Measurements from ENCODE around the gene ZDHHC14. TPM values are rescaled to one million over a fixed set of nuclear protein-coding genes. Genes with fewer than 3 reads are reported as not detected.

ZDHHC14 gene
- polyA plus RNA-seq, 2 of the 4 experiments (the other 2 are of a cell fraction) = 2.2 to 2.8 TPM

- POLR2A ChIA-PET = no interaction called here
- WGBS (ENCODE audit: missing lambda C conversion rate) = 77% methylated on average over 8 of the region's 11 CpGs
- CTCF ChIA-PET = no interaction called here
- H3K4me1 ChIP-seq = no peaks in the 10 kb centered on the region
- TF ChIP-seq POLR2AphosphoS2 (conservative IDR thresholded peaks at IDR 0.05; ENCODE audit: low read length) (no peak), CBX2 (IDR thresholded peaks at IDR 0.05; ENCODE audit: borderline replicate concordance, low read depth) (no peak), TFCP2L1 (CRISPR knock-in tag; IDR thresholded peaks at IDR 0.05) (no peak), BHLHE40 (IDR thresholded peaks at IDR 0.05; ENCODE audit: low read depth, low read length) (no peak), TP53 (CRISPR knock-in tag; IDR thresholded peaks at IDR 0.05) (no peak), JUN (IDR thresholded peaks at IDR 0.05) (no peak), CHD2 (IDR thresholded peaks at IDR 0.05; ENCODE audit: low read length, partially characterized antibody) (no peak), RFX5 (IDR thresholded peaks at IDR 0.05) (no peak)
- H3K27ac ChIP-seq = no peak overlapping the region
- no peak for ATAC-seq
- H3K4me3 ChIP-seq = no peak overlapping the region
- no peak overlapping the region for H3K4me2 ChIP-seq
- H3K9me3 ChIP-seq = no peaks in the 10 kb centered on the region
- no peak for DNase-seq (ENCODE audit: low read depth in 1 of 2, low spot score in 1 of 2)
- no peak for FAIRE-seq
Measured at GRCh38 chr6:157631838-157632614, 251.0 kb downstream of the ZDHHC14 start.

GRCh38 chr6:157632821-157633220 is 251.8 kb downstream of the ZDHHC14 start:
- ChIA-PET POLR2A (no interaction called here), CTCF (interaction anchor here (0.6 kb wide), 1 partner anchor 518 kb away, joined by 4 read pairs; no protein-coding TSS in a partner anchor)
- Histone ChIP-seq H3K27ac (no peak overlapping the region), H3K4me1 (no peaks in the 10 kb centered on the region), H3K4me3 (no peak overlapping the region), H3K4me2 (no peak overlapping the region), H3K9me3 (no peaks in the 10 kb centered on the region)
- WGBS (ENCODE audit: missing lambda C conversion rate) = 74% methylated on average over 5 of the region's 5 CpGs
- FAIRE-seq (no peak), DNase-seq (ENCODE audit: low read depth in 1 of 2, low spot score in 1 of 2) (no peak), ATAC-seq (no peak)
- TF ChIP-seq NR3C1 (IDR thresholded peaks at IDR 0.05) (no peak), POLR2AphosphoS2 (conservative IDR thresholded peaks at IDR 0.05; ENCODE audit: low read length) (no peak), ESRRA (IDR thresholded peaks at IDR 0.05; ENCODE audit: borderline replicate concordance, low read length) (no peak), MAX (IDR thresholded peaks at IDR 0.05) (no peak)

- no peak for ATAC-seq
- CTCF ChIA-PET = no interaction called here
- Histone ChIP-seq H3K4me1 (no peaks in the 10 kb centered on the region), H3K9me3 (no peaks in the 10 kb centered on the region), H3K4me2 (no peak overlapping the region), H3K27ac (no peak overlapping the region), H3K4me3 (no peak overlapping the region)
- no peak for FAIRE-seq
- POLR2A ChIA-PET = no interaction called here
- WGBS (ENCODE audit: missing lambda C conversion rate) = 79% methylated on average over 6 of the region's 8 CpGs
- DNase-seq (ENCODE audit: low read depth in 1 of 2, low spot score in 1 of 2) = no peak
- no peak for TF ChIP-seq KDM5A (IDR thresholded peaks at IDR 0.05)
Measured at GRCh38 chr6:157634546-157634945, 253.6 kb downstream of the ZDHHC14 start.

- no peak for ATAC-seq
- TF ChIP-seq EHF (CRISPR knock-in tag; IDR thresholded peaks at IDR 0.05) (no peak), PBX3 (IDR thresholded peaks at IDR 0.05) (no peak), CHD4 (IDR thresholded peaks at IDR 0.05; ENCODE audit: borderline replicate concordance) (no peak), MAZ (IDR thresholded peaks at IDR 0.05; ENCODE audit: borderline replicate concordance, low read depth, low read length) (no peak), TP53 (CRISPR knock-in tag; IDR thresholded peaks at IDR 0.05) (no peak), BCL3 (IDR thresholded peaks at IDR 0.05) (no peak), HOXA7 (CRISPR knock-in tag; IDR thresholded peaks at IDR 0.05) (no peak), RCOR1 (IDR thresholded peaks at IDR 0.05; ENCODE audit: low read depth, low read length) (no peak), CEBPB (IDR thresholded peaks at IDR 0.05) (no peak), KDM5A (IDR thresholded peaks at IDR 0.05) (no peak), E2F6 (IDR thresholded peaks at IDR 0.05; ENCODE audit: borderline replicate concordance, low read depth) (no peak), FOSB (CRISPR knock-in tag; IDR thresholded peaks at IDR 0.05) (no peak)
- no peak for DNase-seq (ENCODE audit: low read depth in 1 of 2, low spot score in 1 of 2)
- ChIA-PET CTCF (no interaction called here), POLR2A (no interaction called here)
- no peaks in the 10 kb centered on the region for H3K4me1 ChIP-seq
- H3K9me3 ChIP-seq = no peaks in the 10 kb centered on the region
- FAIRE-seq = no peak
- H3K4me2 ChIP-seq = no peak overlapping the region
- H3K4me3 ChIP-seq = no peak overlapping the region
- WGBS (ENCODE audit: missing lambda C conversion rate) = 91% methylated on average over 23 of the region's 23 CpGs
- H3K27ac ChIP-seq = no peak overlapping the region
Measured at GRCh38 chr6:157635388-157636244, 254.6 kb downstream of the ZDHHC14 start.

Data from A549 (cell line).